HL-60 (cell line): ENCODE data around the gene CAMTA1.
A peak's percentile ranks its signal among the peaks of the same experiment; 100 is the strongest.

Experiments
- DNase-seq, 2 experiments: peaks; one replicate each; pipeline ENCODE4 v3.0.0-alpha.2; 2010 to 2020; ENCODE audit warnings: low read depth in 1 of 2, low spot score in 1 of 2
- H3K27ac ChIP-seq: fragments of 250-450 bp; sonication (Bioruptor Pico); replicated peaks from 2 replicates; pipeline ENCODE4 v1.5.1; 2020; ENCODE audit warnings: mild to moderate bottlenecking, moderate library complexity
- H3K27me3 ChIP-seq: fragments of 250-450 bp; sonication (Bioruptor Pico); 2 replicates; pipeline ENCODE4 v1.5.1; 2021; ENCODE audit warnings: mild to moderate bottlenecking, moderate library complexity; ENCODE audit not compliant: insufficient read depth, poor library complexity, severe bottlenecking
- H3K4me3 ChIP-seq: replicated peaks from 2 replicates; pipeline ENCODE4 v1.5.1; 2011; ENCODE audit warnings: mild to moderate bottlenecking, control low read depth, low read length; ENCODE audit not compliant: insufficient read depth
- CTCF ChIP-seq: IDR thresholded peaks from one replicate; pipeline ENCODE4 v1.5.1; 2011; ENCODE audit warnings: low read length, control low read depth, inconsistent platforms; ENCODE audit not compliant: insufficient read depth
- GABPA ChIP-seq: IDR thresholded peaks from 2 replicates; pipeline ENCODE4 v1.6.1; 2012; ENCODE audit warnings: low read depth
- POLR2AphosphoS5 ChIP-seq: IDR thresholded peaks from 2 replicates; pipeline ENCODE4 v1.6.1; 2012; ENCODE audit warnings: low read depth
- REST ChIP-seq: IDR thresholded peaks from 2 replicates; pipeline ENCODE4 v1.6.1; 2012; ENCODE audit warnings: low read depth; ENCODE audit not compliant: insufficient replicate concordance
- SPI1 ChIP-seq: IDR thresholded peaks from 2 replicates; pipeline ENCODE4 v1.6.1; 2012; ENCODE audit warnings: low read depth, mild to moderate bottlenecking, borderline replicate concordance

CAMTA1 gene

GRCh38 chr1:7780976-7781375 is 995.7 kb downstream of the CAMTA1 start:
- DNase-seq: no peak
- no peak for TF ChIP-seq GABPA
- TF ChIP-seq POLR2AphosphoS5: no peak
- TF ChIP-seq SPI1: no peak
- no peak for TF ChIP-seq REST
- TF ChIP-seq CTCF: no peak
- Histone ChIP-seq H3K4me3 (no peak overlapping the region), H3K27ac (no peak overlapping the region; the same call in 1 of the 2 replicates), H3K27me3 (no peaks in the 10 kb centered on the region)

GRCh38 chr1:7781501-7781900 is 996.2 kb downstream of the CAMTA1 start:
- Histone ChIP-seq H3K27me3 (no peaks in the 10 kb centered on the region), H3K27ac (peak overlapping the region; percentile 27; the same call in 1 of the 2 replicates), H3K4me3 (no peak overlapping the region)
- DNase-seq: peak in 1 of 2 experiments; percentile 47
- no peak for TF ChIP-seq POLR2AphosphoS5
- TF ChIP-seq SPI1: peak; percentile 65; the same call in 1 of the 2 replicates
- TF ChIP-seq REST: no peak
- no peak for TF ChIP-seq CTCF
- no peak for TF ChIP-seq GABPA

- TF ChIP-seq REST (no peak), SPI1 (0 out of 2 replicates have a peak, but pooled peaks have one; percentile 7)
- Histone ChIP-seq H3K27ac (peak overlapping the region; percentile 27), H3K4me3 (no peak overlapping the region), H3K27me3 (no peaks in the 10 kb centered on the region)
- peak in 1 of 2 experiments; percentile 60 for DNase-seq
These were observed 996.8 kb downstream of the CAMTA1 start for GRCh38 chr1:7781923-7782495.
